Breast epithelium (tissue), 3 donors: Measurements from ENCODE around the gene COL25A1.

Experiments
- CTCF ChIP-seq, 3 donors: fragments of 450-650 bp; IDR thresholded peaks; one replicate each; pipeline ENCODE4 v1.5.1; 2016 to 2017; ENCODE audit warnings: antibody characterized with exemption in 3 of 3, mild to moderate bottlenecking in 3 of 3, moderate library complexity in 3 of 3
- POLR2A ChIP-seq: fragments of 450-650 bp; IDR thresholded peaks from one replicate; pipeline ENCODE4 v1.6.1; 2016; ENCODE audit warnings: antibody characterized with exemption, mild to moderate bottlenecking, moderate library complexity

GRCh38 chr4:109020861-109021260, 281.6 kb downstream of the COL25A1 start:
- TF ChIP-seq CTCF (IDR thresholded peaks at IDR 0.05) (no peak), POLR2A (no peak)
